Mesenchymal stem cell (in vitro differentiated cells and primary cell): ENCODE results near the gene MAN1C1.
A peak's percentile ranks its signal among the peaks of the same experiment; 100 is the strongest.

Experiments
- DNase-seq: peaks from one replicate; pipeline ENCODE4 v3.0.0-alpha.2; 2013
- H2AFZ ChIP-seq: one replicate; pipeline ENCODE4 v1.6.1; 2013; ENCODE audit warnings: low read depth, mild to moderate bottlenecking, control low read depth, inconsistent platforms, low read length, moderate library complexity
- H2AK5ac ChIP-seq: 2 replicates; pipeline ENCODE4 v1.6.1; 2013; ENCODE audit warnings: low read length, moderate library complexity, mild to moderate bottlenecking, inconsistent platforms; ENCODE audit not compliant: severe bottlenecking
- H2BK120ac ChIP-seq: one replicate; pipeline ENCODE4 v1.6.1; 2013; ENCODE audit warnings: low read depth, mild to moderate bottlenecking, inconsistent platforms, low read length, moderate library complexity
- H2BK12ac ChIP-seq, 2 experiments: one replicate each; pipeline ENCODE4 v1.6.1; 2013; ENCODE audit warnings: inconsistent platforms in 2 of 2, low read length in 2 of 2, mild to moderate bottlenecking in 2 of 2, moderate library complexity in 2 of 2, control low read depth in 1 of 2
- H2BK15ac ChIP-seq: one replicate; pipeline ENCODE4 v1.6.1; 2013; ENCODE audit warnings: mild to moderate bottlenecking, low read depth, inconsistent platforms; ENCODE audit not compliant: poor library complexity, severe bottlenecking
- H2BK5ac ChIP-seq: 2 replicates; pipeline ENCODE4 v1.6.1; 2013; ENCODE audit warnings: low read depth, mild to moderate bottlenecking, low read length, control low read depth, inconsistent platforms; ENCODE audit not compliant: poor library complexity, severe bottlenecking
- H3K14ac ChIP-seq, 2 experiments: one replicate each; pipeline ENCODE4 v1.6.1; 2013; ENCODE audit warnings: inconsistent platforms in 2 of 2, low read length in 2 of 2, control low read depth in 1 of 2, mild to moderate bottlenecking in 1 of 2, moderate library complexity in 1 of 2
- H3K18ac ChIP-seq, 2 experiments: one replicate each; pipeline ENCODE4 v1.6.1; 2013; ENCODE audit warnings: inconsistent platforms in 2 of 2, low read length in 2 of 2, control low read depth in 1 of 2, low read depth in 1 of 2, mild to moderate bottlenecking in 1 of 2
- H3K23ac ChIP-seq, 2 experiments: one replicate each; pipeline ENCODE4 v1.6.1; 2013; ENCODE audit warnings: inconsistent platforms in 2 of 2, low read length in 2 of 2, mild to moderate bottlenecking in 2 of 2, moderate library complexity in 2 of 2, control low read depth in 1 of 2
- H3K27ac ChIP-seq: 2 replicates; pipeline ENCODE4 v1.5.1; 2013; ENCODE audit warnings: mild to moderate bottlenecking, moderate library complexity, low read length, control low read depth, inconsistent platforms; ENCODE audit not compliant: poor library complexity, severe bottlenecking
- H3K27me3 ChIP-seq, 2 experiments: 2 replicates each; pipeline versions ENCODE4 v1.6.1 to v1.7.0; 2013; ENCODE audit warnings: low read length in 2 of 2, mild to moderate bottlenecking in 2 of 2, moderate library complexity in 2 of 2, control low read depth in 1 of 2, inconsistent platforms in 1 of 2; ENCODE audit not compliant: control insufficient read depth in 1 of 2, insufficient read depth in 1 of 2
- H3K36me3 ChIP-seq, 2 experiments: 2 replicates each; pipeline versions ENCODE4 v1.6.1 to v1.7.0; 2013; ENCODE audit warnings: low read length in 2 of 2, control low read depth in 1 of 2, inconsistent platforms in 1 of 2, low read depth in 1 of 2, mild to moderate bottlenecking in 1 of 2; ENCODE audit not compliant: insufficient read depth in 2 of 2, control insufficient read depth in 1 of 2
- H3K4ac ChIP-seq, 2 experiments: one replicate each; pipeline ENCODE4 v1.6.1; 2013; ENCODE audit warnings: inconsistent platforms in 2 of 2, low read length in 2 of 2, mild to moderate bottlenecking in 2 of 2, moderate library complexity in 2 of 2, control low read depth in 1 of 2, low read depth in 1 of 2
- H3K4me1 ChIP-seq: 2 replicates; pipeline ENCODE4 v1.6.1; 2013; ENCODE audit warnings: low read depth, low read length, control low read depth; ENCODE audit not compliant: control insufficient read depth, insufficient read depth
- H3K4me2 ChIP-seq: 2 replicates; pipeline ENCODE4 v1.6.1; 2013; ENCODE audit warnings: low read length, mild to moderate bottlenecking, inconsistent platforms; ENCODE audit not compliant: poor library complexity, severe bottlenecking
- H3K4me3 ChIP-seq, 2 experiments: 2 replicates each; pipeline versions ENCODE4 v1.5.1 to v1.7.0; 2013; ENCODE audit warnings: low read length in 2 of 2, mild to moderate bottlenecking in 2 of 2, control low read depth in 1 of 2, low read depth in 1 of 2; ENCODE audit not compliant: insufficient read depth in 1 of 2
- H3K79me1 ChIP-seq: replicated peaks from 2 replicates; pipeline ENCODE4 v1.6.1; 2013; ENCODE audit warnings: mild to moderate bottlenecking, control low read depth, low read length, inconsistent platforms; ENCODE audit not compliant: poor library complexity, severe bottlenecking
- H3K9ac ChIP-seq: 2 replicates; pipeline ENCODE4 v1.7.0; 2013; ENCODE audit warnings: mild to moderate bottlenecking, low read length, moderate library complexity
- H3K9me3 ChIP-seq: 2 replicates; pipeline ENCODE4 v1.7.0; 2013; ENCODE audit warnings: mild to moderate bottlenecking, low read length; ENCODE audit not compliant: control insufficient read depth
- H4K8ac ChIP-seq: one replicate; pipeline ENCODE4 v1.6.1; 2013; ENCODE audit warnings: inconsistent platforms, mild to moderate bottlenecking, low read length, moderate library complexity
- H4K91ac ChIP-seq: one replicate; pipeline ENCODE4 v1.6.1; 2013; ENCODE audit warnings: mild to moderate bottlenecking, low read length, inconsistent platforms
- WGBS: methylation state at CpG from one replicate; pipeline ENCODE4 v1.1.7; 2013; ENCODE audit warnings: mixed read lengths; 5-methylcytosine and 5-hydroxymethylcytosine counted together

The MAN1C1 gene

DNA sequence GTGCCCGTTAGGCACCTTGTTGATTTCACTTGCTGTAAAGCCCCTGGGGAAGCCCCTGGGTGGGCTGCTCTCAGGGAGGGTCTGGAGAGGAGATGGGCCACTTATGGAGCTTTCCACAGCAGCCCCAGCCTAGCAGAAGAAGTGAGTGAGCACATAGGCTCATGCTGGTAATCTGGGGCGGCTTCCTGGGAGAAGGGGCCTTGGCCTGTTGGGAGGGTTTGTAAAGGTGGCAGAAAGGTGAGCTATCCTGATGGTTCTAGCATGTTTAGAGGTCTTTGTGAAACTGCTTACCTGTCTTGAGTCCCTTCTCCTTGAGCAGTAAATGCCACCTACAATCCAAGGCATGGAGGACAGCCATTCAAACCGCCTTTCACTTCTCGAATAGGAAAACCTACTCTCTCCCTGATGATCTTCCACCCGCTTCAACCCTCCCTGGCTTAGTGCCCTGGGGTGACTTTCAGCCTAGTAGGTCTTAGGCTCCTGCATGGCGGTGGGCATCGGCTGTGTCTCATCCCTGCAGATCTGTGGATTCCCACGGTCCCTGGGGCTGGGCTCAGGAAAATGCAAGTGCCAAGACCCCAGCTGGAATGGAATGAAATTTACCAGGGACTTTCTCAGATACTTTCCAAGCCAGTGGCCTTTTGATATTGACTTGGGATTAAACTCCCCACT lies 95.8 kb downstream of the MAN1C1 start:
- Histone ChIP-seq H4K91ac (no peak overlapping the region), H3K79me1 (no peaks in the 10 kb centered on the region), H3K27ac (no peak overlapping the region), H3K4me3 (no peak overlapping the region), H3K23ac (no peak overlapping the region), H3K4me1 (peaks cover 2% of the 10 kb centered on the region), H4K8ac (no peak overlapping the region), H3K9me3 (no peaks in the 10 kb centered on the region), H2BK15ac (no peak overlapping the region), H2BK120ac (peak overlapping the region; percentile 66), H2BK12ac (peak overlapping the region in 1 of 2 experiments; percentile 59), H3K36me3 (no peaks in the 10 kb centered on the region), H3K14ac (no peak overlapping the region), H3K4ac (peak overlapping the region in 1 of 2 experiments; percentile 46), H2BK5ac (no peak overlapping the region), H2AK5ac (no peak overlapping the region), H3K27me3 (peaks cover 0 to 3% of the 10 kb centered on the region in 2 experiments), H2AFZ (no peak overlapping the region), H3K9ac (peak overlapping the region; percentile 9), H3K18ac (peak overlapping the region; percentile 13 to 55), H3K4me2 (no peak overlapping the region)
- 96% methylated on average over 8 of the region's 8 CpGs for WGBS
- no peak for DNase-seq

DNA sequence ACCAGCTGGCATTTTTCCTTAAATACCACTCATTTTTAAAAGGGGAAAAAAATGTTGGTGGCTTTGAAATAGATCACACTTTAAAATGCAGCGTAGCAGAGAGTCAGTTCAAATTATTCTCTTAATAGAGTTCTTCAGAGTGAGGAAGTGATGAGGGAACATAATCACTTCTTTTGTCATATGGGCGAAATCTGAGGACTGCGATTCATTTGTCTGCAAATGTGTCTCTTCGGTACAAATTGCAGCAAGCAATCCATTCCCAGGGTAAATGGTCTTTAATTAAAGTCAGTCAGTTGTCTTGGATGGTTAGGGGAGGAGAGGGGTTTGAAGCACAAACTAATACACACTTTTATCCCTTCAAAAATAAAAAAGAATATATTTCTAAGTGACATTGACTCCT lies 97.4 kb downstream of the MAN1C1 start:
- H2BK120ac ChIP-seq, result no peak overlapping the region
- DNase-seq, result no peak
- H3K4me1 ChIP-seq, result peaks cover 2% of the 10 kb centered on the region
- H2AFZ ChIP-seq, result no peak overlapping the region
- no peak overlapping the region for H3K9ac ChIP-seq
- peaks cover 0 to 3% of the 10 kb centered on the region in 2 experiments for H3K27me3 ChIP-seq
- no peak overlapping the region for H4K8ac ChIP-seq
- H2BK12ac ChIP-seq, result no peak overlapping the region
- H3K4ac ChIP-seq, result no peak overlapping the region
- H3K79me1 ChIP-seq, result no peaks in the 10 kb centered on the region
- no peaks in the 10 kb centered on the region for H3K36me3 ChIP-seq
- H2AK5ac ChIP-seq, result no peak overlapping the region
- no peak overlapping the region for H3K27ac ChIP-seq
- no peak overlapping the region for H3K14ac ChIP-seq
- no peak overlapping the region for H2BK5ac ChIP-seq
- no peak overlapping the region for H3K23ac ChIP-seq
- no peaks in the 10 kb centered on the region for H3K9me3 ChIP-seq
- 95% methylated on average over 3 of the region's 4 CpGs for WGBS
- no peak overlapping the region for H4K91ac ChIP-seq
- H3K18ac ChIP-seq, result no peak overlapping the region
- H2BK15ac ChIP-seq, result no peak overlapping the region
- H3K4me3 ChIP-seq, result no peak overlapping the region
- H3K4me2 ChIP-seq, result no peak overlapping the region

DNA sequence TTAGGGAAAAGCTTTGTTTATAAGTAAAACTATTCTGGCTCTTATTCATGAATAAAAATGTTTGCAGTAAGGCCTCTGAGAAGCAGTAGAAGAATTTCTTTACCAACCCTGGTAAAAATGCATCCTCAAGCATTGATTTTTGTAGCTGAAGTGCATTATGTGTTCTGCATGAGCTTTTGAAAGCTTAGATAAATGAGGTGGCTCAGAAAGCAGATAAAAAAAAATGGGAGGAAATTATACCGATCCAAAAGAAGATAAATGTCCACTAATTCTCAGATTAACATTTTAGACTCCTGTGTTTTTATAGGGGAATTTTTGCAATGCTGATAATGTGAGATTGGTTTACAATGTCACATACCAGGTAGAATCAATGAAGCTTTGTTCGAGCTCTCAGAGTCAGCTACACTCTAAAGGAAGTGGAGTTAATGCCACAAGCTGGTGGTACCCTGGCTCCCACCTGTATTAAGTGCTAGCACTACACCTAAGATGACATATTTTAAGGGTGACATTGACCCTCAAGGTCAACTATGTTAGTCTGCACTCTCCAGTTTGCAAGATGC lies 97.9 kb downstream of the MAN1C1 start:
- no peak overlapping the region for H3K4me3 ChIP-seq
- 88% methylated on average over 1 of the region's 2 CpGs for WGBS
- H2AFZ ChIP-seq, result no peak overlapping the region
- H2BK15ac ChIP-seq, result no peak overlapping the region
- H2BK120ac ChIP-seq, result no peak overlapping the region
- H2BK12ac ChIP-seq, result no peak overlapping the region
- no peak overlapping the region for H3K18ac ChIP-seq
- no peak overlapping the region for H3K4ac ChIP-seq
- no peaks in the 10 kb centered on the region for H3K79me1 ChIP-seq
- H3K27me3 ChIP-seq, result peaks cover 0 to 3% of the 10 kb centered on the region in 2 experiments
- H4K8ac ChIP-seq, result no peak overlapping the region
- H3K4me1 ChIP-seq, result peaks cover 2% of the 10 kb centered on the region
- no peak overlapping the region for H3K23ac ChIP-seq
- DNase-seq, result no peak
- H3K4me2 ChIP-seq, result no peak overlapping the region
- no peak overlapping the region for H3K14ac ChIP-seq
- no peak overlapping the region for H4K91ac ChIP-seq
- no peak overlapping the region for H3K27ac ChIP-seq
- no peaks in the 10 kb centered on the region for H3K9me3 ChIP-seq
- H3K9ac ChIP-seq, result no peak overlapping the region
- no peaks in the 10 kb centered on the region for H3K36me3 ChIP-seq
- no peak overlapping the region for H2BK5ac ChIP-seq
- no peak overlapping the region for H2AK5ac ChIP-seq

DNA sequence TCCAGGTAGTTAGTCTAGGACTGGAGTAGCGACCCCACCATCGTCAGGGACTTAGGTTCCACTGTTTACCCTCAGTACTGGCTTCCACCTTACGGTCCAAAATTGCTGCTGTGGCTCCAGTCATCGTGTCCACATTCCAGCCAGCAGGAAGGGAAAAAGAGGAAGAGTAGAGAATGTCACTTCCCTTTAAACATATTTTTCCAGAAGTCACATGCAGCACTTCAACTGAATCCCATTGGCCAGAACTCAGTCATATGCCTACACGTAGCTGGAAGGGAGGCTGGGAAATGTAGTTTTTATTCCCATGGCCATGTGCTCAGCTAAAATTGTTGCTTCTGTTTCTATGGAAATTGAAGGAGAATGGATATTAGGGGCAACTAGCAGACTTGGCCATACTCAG lies 99.3 kb downstream of the MAN1C1 start:
- Histone ChIP-seq H2AK5ac (no peak overlapping the region), H3K18ac (no peak overlapping the region), H3K9me3 (no peaks in the 10 kb centered on the region), H3K4me2 (no peak overlapping the region), H3K4ac (no peak overlapping the region), H2BK120ac (no peak overlapping the region), H2AFZ (no peak overlapping the region), H3K79me1 (no peaks in the 10 kb centered on the region), H3K4me1 (peaks cover 2% of the 10 kb centered on the region), H2BK15ac (no peak overlapping the region), H2BK5ac (no peak overlapping the region), H3K36me3 (no peaks in the 10 kb centered on the region), H4K91ac (no peak overlapping the region), H4K8ac (no peak overlapping the region), H2BK12ac (no peak overlapping the region), H3K27ac (no peak overlapping the region), H3K23ac (no peak overlapping the region), H3K14ac (no peak overlapping the region), H3K27me3 (peaks cover 0 to 3% of the 10 kb centered on the region in 2 experiments), H3K9ac (no peak overlapping the region), H3K4me3 (no peak overlapping the region)
- DNase-seq, result no peak
- WGBS, result 97% methylated on average over 4 of the region's 5 CpGs
